Coronary artery (tissue), 2 donors: ENCODE results near the gene CELF5.
A peak's percentile ranks its signal among the peaks of the same experiment; 100 is the strongest.

Experiments used
- DNase-seq: peaks from one replicate; pipeline ENCODE4 v3.0.0-alpha.2; 2017; ENCODE audit warnings: low spot score
- H3K27ac ChIP-seq, 2 donors: fragments of 200-600 bp; sonication (generic); one replicate each; pipeline ENCODE4 v1.5.1; 2016 to 2019
- H3K4me3 ChIP-seq: fragments of 200-600 bp; sonication (generic); 2 replicates; pipeline ENCODE4 v1.5.1; 2016; ENCODE audit warnings: mild to moderate bottlenecking, moderate library complexity
- CTCF ChIP-seq: fragments of 200-600 bp; sonication (generic); IDR thresholded peaks from one replicate; pipeline ENCODE4 v1.5.1; 2019; ENCODE audit warnings: antibody characterized with exemption

Gene CELF5

GRCh38 chr19:3239367-3239766, 14.9 kb downstream of the CELF5 start:
- no peak for TF ChIP-seq CTCF
- DNase-seq: no peak
- no peak overlapping the region for H3K27ac ChIP-seq
- H3K4me3 ChIP-seq: no peak overlapping the region

- no peak for DNase-seq
- no peak overlapping the region for H3K27ac ChIP-seq
- no peak overlapping the region for H3K4me3 ChIP-seq
- TF ChIP-seq CTCF: no peak
Observed at GRCh38 chr19:3243819-3244700, 19.6 kb downstream of the CELF5 start.

- no peak for DNase-seq
- Histone ChIP-seq H3K27ac (no peak overlapping the region), H3K4me3 (no peak overlapping the region)
- TF ChIP-seq CTCF: no peak
Observed at GRCh38 chr19:3245050-3245449, 20.6 kb downstream of the CELF5 start.

GRCh38 chr19:3248728-3249326, 24.4 kb downstream of the CELF5 start:
- no peak overlapping the region for H3K27ac ChIP-seq
- DNase-seq: no peak
- no peak overlapping the region for H3K4me3 ChIP-seq
- no peak for TF ChIP-seq CTCF

GRCh38 chr19:3249408-3249807, 24.9 kb downstream of the CELF5 start:
- no peak for DNase-seq
- Histone ChIP-seq H3K27ac (no peak overlapping the region), H3K4me3 (no peak overlapping the region)
- TF ChIP-seq CTCF: no peak

GRCh38 chr19:3250675-3251074, 26.2 kb downstream of the CELF5 start:
- no peak for DNase-seq
- TF ChIP-seq CTCF: peak; percentile 25
- H3K4me3 ChIP-seq: no peak overlapping the region

GRCh38 chr19:3251229-3251628, 26.8 kb downstream of the CELF5 start:
- H3K27ac ChIP-seq: no peak overlapping the region
- no peak for DNase-seq
- TF ChIP-seq CTCF: no peak
- no peak overlapping the region for H3K4me3 ChIP-seq

More at GRCh38 chr19:3250675-3251074, 26.2 kb downstream of the CELF5 start:
- no peak overlapping the region for H3K27ac ChIP-seq
